H1 (cell line): ENCODE measurements around the gene CAST. TPM values are rescaled to one million over a fixed set of nuclear protein-coding genes. Genes with fewer than 3 reads are reported as not detected.

Experiments used
- CTCF ChIA-PET: fragments of 300-600 bp; sonication (Branson Sonifier 250); formaldehyde crosslinking; loops from one replicate; lab custom pipeline; 2021; ENCODE audit not compliant: partially characterized antibody; lab: Charles Lee
- POLR2A ChIA-PET: fragments of 300-600 bp; sonication (Branson Sonifier 250); formaldehyde crosslinking; loops from one replicate; lab custom pipeline; 2021; ENCODE audit warnings: inconsistent platforms; ENCODE audit not compliant: partially characterized antibody; lab: Charles Lee
- DNase-seq, 2 experiments: peaks; one replicate each; pipeline versions ENCODE4 v3.0.0 to v3.0.0-alpha.2; 2010 to 2022; ENCODE audit warnings: low spot score in 2 of 2, low read depth in 1 of 2, mixed read lengths in 1 of 2
- FAIRE-seq: peaks from 2 replicates; lab custom pipeline; 2011; peaks lifted over from hg19 to GRCh38; lab: Jason Lieb, UNC
- H2AFZ ChIP-seq: 2 replicates; pipeline ENCODE4 v1.8.1; 2012; ENCODE audit warnings: low read length, inconsistent platforms
- H2AK5ac ChIP-seq: 2 replicates; pipeline ENCODE4 v1.6.1; 2013; ENCODE audit warnings: low read depth, low read length
- H2BK120ac ChIP-seq: replicated peaks from 2 replicates; pipeline ENCODE3; 2013; ENCODE audit warnings: low read depth, low read length, inconsistent platforms
- H2BK12ac ChIP-seq: 2 replicates; pipeline ENCODE4 v1.6.1; 2013; ENCODE audit warnings: low read depth, low read length
- H2BK15ac ChIP-seq: 2 replicates; pipeline ENCODE4 v1.6.1; 2013; ENCODE audit warnings: low read length
- H2BK20ac ChIP-seq: 2 replicates; pipeline ENCODE4 v1.6.1; 2013; ENCODE audit warnings: low read length
- H2BK5ac ChIP-seq: 2 replicates; pipeline ENCODE4 v1.6.1; 2013; ENCODE audit warnings: low read depth, low read length
- H3K14ac ChIP-seq: 2 replicates; pipeline ENCODE4 v1.6.1; 2013; ENCODE audit warnings: inconsistent platforms; ENCODE audit not compliant: insufficient read length
- H3K18ac ChIP-seq: 2 replicates; pipeline ENCODE4 v1.6.1; 2013; ENCODE audit warnings: low read length; ENCODE audit errors: extremely low read depth
- H3K23ac ChIP-seq: 2 replicates; pipeline ENCODE4 v1.6.1; 2013; ENCODE audit warnings: inconsistent platforms; ENCODE audit not compliant: insufficient read length
- H3K23me2 ChIP-seq: 2 replicates; pipeline ENCODE4 v1.6.1; 2013; ENCODE audit warnings: low read depth, low read length
- H3K27ac ChIP-seq: 2 replicates; pipeline ENCODE4 v1.6.1; 2011; ENCODE audit warnings: low read depth, low read length, inconsistent platforms
- H3K27me3 ChIP-seq, 4 experiments: replicated peaks in 1 of 4; 1 replicate in 1 of 4; 2 replicates in 3 of 4; pipeline versions ENCODE4 v1.6.1 to v1.8.1; 2011 to 2013; ENCODE audit warnings: low read length in 3 of 4, mild to moderate bottlenecking in 3 of 4, inconsistent platforms in 2 of 4, mixed read lengths in 2 of 4, moderate library complexity in 1 of 4; ENCODE audit not compliant: control insufficient read depth in 3 of 4, insufficient read depth in 3 of 4; ENCODE audit errors: extremely low read depth in 1 of 4
- H3K36me3 ChIP-seq, 4 experiments: 2 replicates each; pipeline versions ENCODE4 v1.6.1 to v1.8.1; 2011 to 2013; ENCODE audit warnings: mild to moderate bottlenecking in 4 of 4, low read length in 3 of 4, moderate library complexity in 2 of 4, control low read depth in 1 of 4, inconsistent platforms in 1 of 4; ENCODE audit not compliant: insufficient read depth in 4 of 4, control insufficient read depth in 2 of 4
- H3K4ac ChIP-seq: replicated peaks from 2 replicates; pipeline ENCODE3; 2013; ENCODE audit warnings: low read length, low read depth, mixed read lengths, inconsistent platforms; ENCODE audit not compliant: insufficient read length
- H3K4me1 ChIP-seq, 4 experiments: replicated peaks in 1 of 4; 1 replicate in 1 of 4; 2 replicates in 3 of 4; pipeline versions ENCODE4 v1.6.1 to v1.8.1; 2011 to 2013; ENCODE audit warnings: low read length in 3 of 4, inconsistent platforms in 2 of 4, mixed read lengths in 1 of 4; ENCODE audit not compliant: insufficient read depth in 4 of 4, control insufficient read depth in 3 of 4
- H3K4me2 ChIP-seq, 2 experiments: 2 replicates each; pipeline versions ENCODE4 v1.6.1 to v1.8.1; 2011 to 2013; ENCODE audit warnings: low read depth in 2 of 2, low read length in 2 of 2, control low read depth in 1 of 2, inconsistent platforms in 1 of 2, mild to moderate bottlenecking in 1 of 2; ENCODE audit not compliant: insufficient read depth in 1 of 2
- H3K4me3 ChIP-seq, 4 experiments: fragments of 200-600, 300-600 bp in 1 of 4; sonication (generic), shearing (Covaris generic), sonication (Bioruptor Twin) in 1 of 4; 2 replicates each; pipeline versions ENCODE4 v1.5.1 to v1.8.1; 2011 to 2016; ENCODE audit warnings: low read length in 4 of 4, low read depth in 3 of 4, control low read depth in 2 of 4, inconsistent platforms in 2 of 4, mild to moderate bottlenecking in 2 of 4, mixed read lengths in 1 of 4, moderate library complexity in 1 of 4; ENCODE audit not compliant: insufficient read depth in 2 of 4; ENCODE audit errors: extremely low read depth in 1 of 4
- H3K56ac ChIP-seq: replicated peaks from 2 replicates; pipeline ENCODE3; 2013; ENCODE audit warnings: low read depth, mild to moderate bottlenecking, mixed read lengths, low read length, inconsistent platforms; ENCODE audit not compliant: insufficient read length
- H3K79me1 ChIP-seq: 2 replicates; pipeline ENCODE4 v1.6.1; 2013; ENCODE audit warnings: low read depth, low read length, control low read depth
- H3K79me2 ChIP-seq, 2 experiments: 2 replicates each; pipeline versions ENCODE4 v1.6.1 to v1.8.1; 2012 to 2013; ENCODE audit warnings: low read length in 2 of 2, mild to moderate bottlenecking in 2 of 2, inconsistent platforms in 1 of 2; ENCODE audit not compliant: insufficient read depth in 2 of 2, control insufficient read depth in 1 of 2
- H3K9ac ChIP-seq, 4 experiments: replicated peaks in 1 of 4; 1 replicate in 1 of 4; 2 replicates in 3 of 4; pipeline versions ENCODE4 v1.6.1 to v1.8.1; 2011 to 2013; ENCODE audit warnings: low read depth in 3 of 4, low read length in 3 of 4, control low read depth in 2 of 4, mild to moderate bottlenecking in 2 of 4, moderate library complexity in 2 of 4, inconsistent platforms in 1 of 4; ENCODE audit errors: extremely low read depth in 1 of 4
- H3K9me3 ChIP-seq, 2 experiments: 2 replicates each; pipeline versions ENCODE4 v1.6.1 to v1.8.1; 2012 to 2013; ENCODE audit warnings: mild to moderate bottlenecking in 2 of 2, moderate library complexity in 2 of 2, control low read depth in 1 of 2, inconsistent platforms in 1 of 2, low read depth in 1 of 2, low read length in 1 of 2, mixed read lengths in 1 of 2; ENCODE audit not compliant: insufficient read depth in 2 of 2
- H4K20me1 ChIP-seq, 2 experiments: replicated peaks in 1 of 2; 2 replicates each; pipeline versions ENCODE3 to v1.8.1; 2011 to 2013; ENCODE audit warnings: inconsistent platforms in 2 of 2, low read length in 2 of 2, mild to moderate bottlenecking in 1 of 2; ENCODE audit not compliant: insufficient read depth in 2 of 2, control insufficient read depth in 1 of 2
- H4K5ac ChIP-seq: 2 replicates; pipeline ENCODE4 v1.6.1; 2013; ENCODE audit warnings: low read length, low read depth, mixed read lengths, inconsistent platforms; ENCODE audit not compliant: insufficient read length
- H4K8ac ChIP-seq: 2 replicates; pipeline ENCODE4 v1.8.0; 2013; ENCODE audit warnings: mild to moderate bottlenecking, moderate library complexity, low read length, inconsistent platforms; ENCODE audit not compliant: insufficient read depth; ENCODE audit errors: extremely low read depth
- H4K91ac ChIP-seq: replicated peaks from 2 replicates; pipeline ENCODE3; 2013; ENCODE audit warnings: low read length, mixed read lengths, inconsistent platforms; ENCODE audit not compliant: insufficient read length
- CEBPB ChIP-seq: IDR thresholded peaks from 2 replicates; pipeline ENCODE4 v1.6.1; 2012; ENCODE audit warnings: low read depth, low read length
- CHD1 ChIP-seq: IDR thresholded peaks from 2 replicates; pipeline ENCODE4 v1.6.1; 2012; ENCODE audit warnings: low read depth, low read length, improper control_type of control experiment
- EZH2 ChIP-seq: fragments of 200-600 bp; sonication (generic); IDR thresholded peaks from 2 replicates; pipeline ENCODE4 v1.7.1; 2012; ENCODE audit warnings: low read depth, mild to moderate bottlenecking, moderate library complexity, low read length, inconsistent platforms; ENCODE audit not compliant: severe bottlenecking
- MAX ChIP-seq: IDR thresholded peaks from 2 replicates; pipeline ENCODE4 v1.6.1; 2012; ENCODE audit warnings: inconsistent platforms
- SIN3A ChIP-seq, 2 experiments: IDR thresholded peaks in 1 of 2; conservative IDR thresholded peaks in 1 of 2; 2 replicates each; pipeline ENCODE4 v1.6.1; 2011 to 2012; ENCODE audit warnings: low read length in 2 of 2, improper control_type of control experiment in 1 of 2, low read depth in 1 of 2, mild to moderate bottlenecking in 1 of 2
- SIX5 ChIP-seq: IDR thresholded peaks from 2 replicates; pipeline ENCODE4 v1.6.1; 2011; ENCODE audit warnings: mild to moderate bottlenecking, low read depth, low read length
- SP1 ChIP-seq: IDR thresholded peaks from 2 replicates; pipeline ENCODE4 v1.6.1; 2011; ENCODE audit warnings: low read depth, low read length
- WGBS, 2 experiments: shearing (Covaris generic) in 1 of 2; methylation state at CpG; one replicate each; pipeline versions ENCODE4 v1.1.6 to v1.1.7; 2013 to 2015; ENCODE audit warnings: low lambda C conversion rate in 2 of 2, mixed read lengths in 2 of 2, inconsistent platforms in 1 of 2, low coverage in 1 of 2, missing lambda C conversion rate in 1 of 2; ENCODE audit not compliant: insufficient replicate concordance in 2 of 2, insufficient coverage in 1 of 2, insufficient read length in 1 of 2; ENCODE audit errors: extremely low coverage in 1 of 2, missing lambda C conversion rate in 1 of 2; 5-methylcytosine and 5-hydroxymethylcytosine counted together
- polyA plus RNA-seq, 7 experiments: library from polyadenylated mRNA; depleted of rRNA in 3 of 7; stranded (reverse) in 5 of 7; unstranded in 2 of 7; fragments of >200 nt in 5 of 7; fragments of 200-250 nt in 2 of 7; gene quantifications; 1 replicate in 5 of 7; 2 replicates in 1 of 7; 4 replicates in 1 of 7; pipeline versions ENCODE4 v1.2.1 to v1.2.3, GENCODE V29; 2011 to 2013; ENCODE audit warnings: missing spikeins in 2 of 7, mixed read lengths in 2 of 7
- total RNA-seq: library from RNA; stranded (reverse); fragmentation: NEBNext Ultra II Directional; extraction: Animal tissue kit (Norgen Biotek cat#: 25700); gene quantifications from 2 replicates; pipeline ENCODE4 v1.2.1, GENCODE V29; 2021
- TF ChIP-seq, protein P1 (sequence below): IDR thresholded peaks from 2 replicates; pipeline ENCODE4 v1.6.1; 2011; ENCODE audit warnings: low read depth, mild to moderate bottlenecking, low read length; ENCODE audit not compliant: insufficient read depth

The CAST gene
- total and polyA plus RNA-seq, 2 of the 8 experiments (the other 6 are each of a cell fraction or from before 2014, with no cell fraction given), result 9.0 to 48.2 TPM

DNA sequence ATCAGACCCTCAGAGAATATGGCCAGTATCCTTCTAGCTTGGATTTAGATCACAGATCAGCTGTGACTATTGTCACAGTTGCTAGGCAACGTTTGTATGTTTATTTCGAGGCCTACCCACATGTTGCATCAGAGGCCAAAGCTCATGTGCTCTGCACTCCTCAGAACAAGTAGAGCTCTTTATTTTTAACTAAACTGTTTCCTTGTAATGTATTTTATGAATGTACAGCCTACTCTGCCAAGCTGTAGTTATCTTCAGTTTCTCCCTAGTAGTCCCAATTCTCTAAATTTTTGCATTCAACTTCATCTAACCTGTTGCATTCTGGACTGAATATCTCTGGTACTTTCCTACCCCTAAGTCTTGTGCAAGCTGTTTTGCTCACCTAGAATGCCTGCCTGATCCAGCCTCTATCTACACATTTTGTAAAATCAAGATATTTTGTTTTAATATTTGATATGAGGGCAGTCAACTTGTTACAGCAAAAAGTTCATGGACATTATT lies 52.8 kb downstream of the CAST start:
- Histone ChIP-seq H2BK120ac (no peak overlapping the region), H3K9me3 (no peaks in the 10 kb centered on the region), H3K27me3 (no peaks in the 10 kb centered on the region), H3K56ac (no peak overlapping the region), H3K14ac (no peak overlapping the region), H3K27ac (peak overlapping the region; percentile 14; the same call in 1 of the 2 replicates), H3K9ac (no peak overlapping the region; a peak in 1 of 7 replicates), H2BK12ac (no peak overlapping the region; the same call in 1 of the 2 replicates), H2AFZ (no peak overlapping the region), H3K23ac (no peak overlapping the region), H4K5ac (no peak overlapping the region), H3K79me2 (no peaks in the 10 kb centered on the region), H3K36me3 (no peaks in the 10 kb centered on the region), H2BK20ac (no peak overlapping the region), H3K4ac (no peak overlapping the region), H4K91ac (no peak overlapping the region), H2BK15ac (no peak overlapping the region), H3K79me1 (no peaks in the 10 kb centered on the region; the same call in 1 of the 2 replicates), H4K8ac (no peak overlapping the region), H4K20me1 (no peaks in the 10 kb centered on the region), H2AK5ac (no peak overlapping the region), H3K18ac (no peak overlapping the region), H3K23me2 (no peaks in the 10 kb centered on the region), H3K4me3 (no peak overlapping the region), H3K4me1 (0 out of 7 replicates have a peak, but pooled peaks cover 0 to 4% (median 0%) of the 10 kb centered on the region in 4 experiments), H3K4me2 (no peak overlapping the region), H2BK5ac (no peak overlapping the region)
- TF ChIP-seq SIX5 (no peak), MAX (peak; percentile 58; the same call in 1 of the 2 replicates), CHD1 (no peak), CEBPB (peak; percentile 94), SP1 (no peak), SIN3A (conservative IDR thresholded peaks at IDR 0.05 in 1 of 2, IDR thresholded peaks at IDR 0.05 in 1 of 2; ENCODE audit: low read depth in 1 of 2, low read length in 2 of 2) (0 out of 4 replicates have a peak, but pooled peaks of 1 of the 2 experiments have one; percentile 45), EZH2 (no peak)
- TF ChIP-seq, protein P1, sequence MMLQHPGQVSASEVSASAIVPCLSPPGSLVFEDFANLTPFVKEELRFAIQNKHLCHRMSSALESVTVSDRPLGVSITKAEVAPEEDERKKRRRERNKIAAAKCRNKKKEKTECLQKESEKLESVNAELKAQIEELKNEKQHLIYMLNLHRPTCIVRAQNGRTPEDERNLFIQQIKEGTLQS, result 0 out of 2 replicates have a peak, but pooled peaks have one; percentile 52
- POLR2A ChIA-PET, result interaction anchor here (1.5 kb wide), 1 partner anchor 12 kb away, joined by 8 read pairs; no protein-coding TSS in a partner anchor
- 72% methylated on average over 2 of the region's 2 CpGs; no CpG with 5 or more reads in 1 of the 2 experiments for WGBS, 2 experiments
- DNase-seq (no peak), FAIRE-seq (peak; percentile 13)
- CTCF ChIA-PET, result interaction anchor here (1.0 to 1.9 kb wide), 5 partner anchors 9 to 103 kb away, joined by 3 to 7 read pairs (median 4); no protein-coding TSS in a partner anchor
